ENCODE measurements around the gene TOR2A. TPM values are rescaled to one million over a fixed set of nuclear protein-coding genes. Genes with fewer than 3 reads are reported as not detected.
"Not testable (repeated sequence)": the region's sequence is repeated elsewhere in the genome, so short reads cannot be mapped to it uniquely, and the experiment has no call there.

TOR2A gene
- total RNA-seq, 1 experiment from 2014 or later: 16.4 TPM

DNA sequence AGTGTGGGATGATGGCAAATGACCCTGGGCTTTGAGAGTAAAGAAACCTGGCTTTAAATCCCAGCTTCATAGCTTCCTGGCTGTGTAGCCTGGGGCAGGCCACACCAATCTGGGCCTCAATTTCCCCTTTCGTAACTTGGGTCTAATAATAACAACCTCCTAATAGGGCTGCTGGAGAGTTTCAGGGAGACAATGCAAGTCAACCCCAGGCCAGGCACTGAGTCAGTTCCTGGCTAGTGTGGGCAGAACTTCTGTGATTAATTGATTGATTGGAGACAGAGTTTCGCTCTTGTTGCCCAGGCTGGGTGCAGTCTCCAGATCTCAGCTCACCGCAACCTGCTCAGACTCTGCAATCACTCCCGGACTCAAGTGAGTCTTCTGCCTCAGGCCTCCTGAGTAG, 46.7 kb upstream of the TOR2A start:
- intact Hi-C loops (cut with micrococcal nuclease; ENCODE audit: unreplicated experiment): no loop called here
- CTCF ChIA-PET: no interaction called here

DNA sequence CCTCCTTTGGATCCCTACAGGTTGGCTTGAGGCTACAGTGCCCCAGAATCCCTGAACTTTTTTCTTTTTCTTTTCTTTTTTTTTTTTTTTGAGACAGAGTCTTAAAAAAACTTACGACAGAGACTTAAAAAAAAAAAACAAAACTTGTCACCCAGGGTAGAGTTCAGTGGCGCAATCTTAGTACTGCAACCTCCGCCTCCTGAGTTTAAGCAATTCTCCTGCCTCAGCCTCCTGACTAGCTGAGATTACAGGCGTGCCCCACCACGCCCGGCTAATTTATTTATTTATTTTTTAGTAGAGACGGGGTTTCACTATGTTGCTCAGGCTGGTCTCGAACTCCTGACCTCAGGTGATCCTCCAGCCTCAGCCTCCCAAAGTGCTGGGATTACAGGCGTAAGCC, 45.8 kb upstream of the TOR2A start:
- H3K27me3 ChIP-seq (ENCODE audit: insufficient read depth, low read depth); POLR2A ChIA-PET (ENCODE audit: unreplicated experiment); H3K36me3 ChIP-seq (ENCODE audit: low read depth); H3K27ac ChIP-seq; H3K4me1 ChIP-seq (replicated peaks; ENCODE audit: insufficient read depth); H3K4me3 ChIP-seq; intact Hi-C loops (cut with micrococcal nuclease; ENCODE audit: unreplicated experiment); H2AFZ ChIP-seq; DNase-seq; BruUV-seq (replicated peaks); H3K79me2 ChIP-seq (ENCODE audit: low read depth); H4K20me1 ChIP-seq (ENCODE audit: insufficient read depth); H3K9me2 ChIP-seq (ENCODE audit: insufficient read depth); H3K4me2 ChIP-seq; H3K9me3 ChIP-seq (ENCODE audit: insufficient read depth, low read depth): not testable (repeated sequence)
- CTCF ChIA-PET: interaction anchor here (0.7 kb wide), 1 partner anchor 24 kb away, joined by 6 read pairs; no protein-coding TSS in a partner anchor
- H3F3A ChIP-seq (ENCODE audit: insufficient read depth, low read depth): peaks cover 15% of the 10 kb centered on the region; the same call in 1 of the 2 replicates

More for the DNA sequence above, 46.7 kb upstream of the TOR2A start:
- no peak for DNase-seq
- H3K4me3 ChIP-seq: no peak overlapping the region
- peaks cover 9% of the 10 kb centered on the region for H3K79me2 ChIP-seq (ENCODE audit: low read depth)
- H3F3A ChIP-seq (ENCODE audit: insufficient read depth, low read depth): peaks cover 15% of the 10 kb centered on the region; the same call in 1 of the 2 replicates
- H3K9me3 ChIP-seq (ENCODE audit: insufficient read depth, low read depth): no peaks in the 10 kb centered on the region
- TF ChIP-seq, protein P1, sequence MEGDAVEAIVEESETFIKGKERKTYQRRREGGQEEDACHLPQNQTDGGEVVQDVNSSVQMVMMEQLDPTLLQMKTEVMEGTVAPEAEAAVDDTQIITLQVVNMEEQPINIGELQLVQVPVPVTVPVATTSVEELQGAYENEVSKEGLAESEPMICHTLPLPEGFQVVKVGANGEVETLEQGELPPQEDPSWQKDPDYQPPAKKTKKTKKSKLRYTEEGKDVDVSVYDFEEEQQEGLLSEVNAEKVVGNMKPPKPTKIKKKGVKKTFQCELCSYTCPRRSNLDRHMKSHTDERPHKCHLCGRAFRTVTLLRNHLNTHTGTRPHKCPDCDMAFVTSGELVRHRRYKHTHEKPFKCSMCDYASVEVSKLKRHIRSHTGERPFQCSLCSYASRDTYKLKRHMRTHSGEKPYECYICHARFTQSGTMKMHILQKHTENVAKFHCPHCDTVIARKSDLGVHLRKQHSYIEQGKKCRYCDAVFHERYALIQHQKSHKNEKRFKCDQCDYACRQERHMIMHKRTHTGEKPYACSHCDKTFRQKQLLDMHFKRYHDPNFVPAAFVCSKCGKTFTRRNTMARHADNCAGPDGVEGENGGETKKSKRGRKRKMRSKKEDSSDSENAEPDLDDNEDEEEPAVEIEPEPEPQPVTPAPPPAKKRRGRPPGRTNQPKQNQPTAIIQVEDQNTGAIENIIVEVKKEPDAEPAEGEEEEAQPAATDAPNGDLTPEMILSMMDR (conservative IDR thresholded peaks at IDR 0.05): no peak
- no peak for TF ChIP-seq EZH2 (IDR thresholded peaks at IDR 0.05; ENCODE audit: low read depth)
- no peaks in the 10 kb centered on the region for H3K36me3 ChIP-seq (ENCODE audit: low read depth)
- peaks cover 8% of the 10 kb centered on the region; the same call in 1 of the 2 replicates for H4K20me1 ChIP-seq (ENCODE audit: insufficient read depth)
- BruUV-seq (replicated peaks): no TSS peak
- no peak overlapping the region for H3K4me2 ChIP-seq
- no peaks in the 10 kb centered on the region for H3K4me1 ChIP-seq (replicated peaks; ENCODE audit: insufficient read depth)
- H3K27ac ChIP-seq: no peak overlapping the region
- H2AFZ ChIP-seq: no peak overlapping the region
- POLR2A ChIA-PET (ENCODE audit: unreplicated experiment): no interaction called here
- H3K27me3 ChIP-seq (ENCODE audit: insufficient read depth, low read depth): no peaks in the 10 kb centered on the region
- no peaks in the 10 kb centered on the region for H3K9me2 ChIP-seq (ENCODE audit: insufficient read depth)

- Histone ChIP-seq H3F3A (ENCODE audit: insufficient read depth, low read depth) (peaks cover 15% of the 10 kb centered on the region; the same call in 1 of the 2 replicates), H3K4me1 (replicated peaks; ENCODE audit: insufficient read depth) (no peaks in the 10 kb centered on the region), H3K79me2 (ENCODE audit: low read depth) (no peaks in the 10 kb centered on the region), H3K36me3 (ENCODE audit: low read depth) (no peaks in the 10 kb centered on the region), H3K4me2 (no peak overlapping the region), H3K4me3 (no peak overlapping the region), H3K9me3 (ENCODE audit: insufficient read depth, low read depth) (no peaks in the 10 kb centered on the region), H2AFZ (no peak overlapping the region), H3K9me2 (ENCODE audit: insufficient read depth) (no peaks in the 10 kb centered on the region), H4K20me1 (ENCODE audit: insufficient read depth) (no peaks in the 10 kb centered on the region), H3K27me3 (ENCODE audit: insufficient read depth, low read depth) (no peaks in the 10 kb centered on the region), H3K27ac (no peak overlapping the region)
- TF ChIP-seq, protein P1 (conservative IDR thresholded peaks at IDR 0.05): no peak
- TF ChIP-seq EZH2 (IDR thresholded peaks at IDR 0.05; ENCODE audit: low read depth): no peak
- intact Hi-C loops (cut with micrococcal nuclease; ENCODE audit: unreplicated experiment): no loop called here
- CTCF ChIA-PET: interaction anchor here (0.7 kb wide), 1 partner anchor 25 kb away, joined by 6 read pairs; no protein-coding TSS in a partner anchor
- BruUV-seq (replicated peaks): no TSS peak
- POLR2A ChIA-PET (ENCODE audit: unreplicated experiment): no interaction called here
- DNase-seq: no peak
Observed at GRCh38 chr9:127780126-127780885, 45.2 kb upstream of the TOR2A start.
